HepG2 (cell line): ENCODE data around the gene YIF1A. TPM values are rescaled to one million over a fixed set of nuclear protein-coding genes. Genes with fewer than 3 reads are reported as not detected.

ENCODE experiments used
- ATAC-seq: fragments of 200-7000 bp; cut with Tn5 transposase; 3 replicates; pipeline ENCODE4 v1.9.1; 2020; ENCODE audit warnings: mild to moderate bottlenecking, moderate library complexity
- BruUV-seq: library from RNA; stranded (reverse); fragments of 400-500 nt; replicated peaks from 2 replicates; lab custom pipeline; 2021; lab: Mats Ljungman, UMichigan
- CTCF ChIA-PET: fragments of 300-600 bp; formaldehyde crosslinking; extraction: SDS; loops from one replicate; lab custom pipeline; 2021; ENCODE audit warnings: low total read pairs, inconsistent platforms, low intra/inter-chr PET ratio; lab: Yijun Ruan, JAX
- POLR2A ChIA-PET: fragments of 350-600 bp; sonication (Branson Sonifier 250); formaldehyde crosslinking; loops from one replicate; lab custom pipeline; 2020; ENCODE audit warnings: antibody characterized with exemption, inconsistent platforms; lab: Yijun Ruan, JAX
- DNase-seq: peaks from one replicate; pipeline ENCODE4 v3.0.0-alpha.2; 2015; ENCODE audit warnings: low spot score
- FAIRE-seq: peaks from 3 replicates; lab custom pipeline; 2011; peaks lifted over from hg19 to GRCh38; lab: Jason Lieb, UNC
- H2AFZ ChIP-seq: one replicate; pipeline ENCODE4 v1.6.1; 2011; ENCODE audit warnings: low read length, inconsistent platforms
- H3K27ac ChIP-seq: fragments of 300-600 bp; 3 replicates; pipeline ENCODE4 v1.8.0; 2011; ENCODE audit warnings: mixed run types, mild to moderate bottlenecking, mixed read lengths, low read length, inconsistent platforms; ENCODE audit not compliant: insufficient read depth; ENCODE audit errors: extremely low read length
- H3K27me3 ChIP-seq, 2 experiments: fragments of 200-600 bp in 1 of 2; 2 replicates in 1 of 2; 3 replicates in 1 of 2; pipeline versions ENCODE4 v1.6.0 to v1.8.0; 2011; ENCODE audit warnings: low read length in 2 of 2, mild to moderate bottlenecking in 2 of 2, moderate library complexity in 2 of 2, inconsistent platforms in 1 of 2; ENCODE audit not compliant: insufficient read depth in 2 of 2, control insufficient read depth in 1 of 2
- H3K36me3 ChIP-seq, 2 experiments: fragments of 200-600 bp in 1 of 2; replicated peaks in 1 of 2; 2 replicates in 1 of 2; 3 replicates in 1 of 2; pipeline versions ENCODE4 v1.5.1 to v1.8.0; 2011; ENCODE audit warnings: low read length in 2 of 2, inconsistent platforms in 1 of 2; ENCODE audit not compliant: insufficient read depth in 2 of 2, control insufficient read depth in 1 of 2
- H3K4me1 ChIP-seq: 2 replicates; pipeline ENCODE4 v1.5.1; 2012; ENCODE audit warnings: low read length, inconsistent platforms; ENCODE audit not compliant: insufficient read depth
- H3K4me2 ChIP-seq: 2 replicates; pipeline ENCODE4 v1.6.0; 2011; ENCODE audit warnings: low read depth, low read length, inconsistent platforms
- H3K4me3 ChIP-seq, 3 experiments: fragments of 200-600 bp in 1 of 3; sonication (generic), shearing (Covaris generic) in 1 of 3; replicated peaks in 1 of 3; 2 replicates each; pipeline ENCODE4 v1.5.1; 2011 to 2016; ENCODE audit warnings: low read length in 3 of 3, inconsistent platforms in 2 of 3, low read depth in 2 of 3, mild to moderate bottlenecking in 2 of 3, control low read depth in 1 of 3, mixed read lengths in 1 of 3; ENCODE audit not compliant: insufficient read depth in 1 of 3
- H3K79me2 ChIP-seq: one replicate; pipeline ENCODE4 v1.6.1; 2011; ENCODE audit warnings: low read length, inconsistent platforms; ENCODE audit not compliant: insufficient read depth
- H3K9ac ChIP-seq: 2 replicates; pipeline ENCODE4 v1.6.0; 2011; ENCODE audit warnings: mild to moderate bottlenecking, low read depth, low read length, inconsistent platforms; ENCODE audit not compliant: insufficient read depth
- H3K9me3 ChIP-seq: 2 replicates; pipeline ENCODE4 v1.5.1; 2012; ENCODE audit warnings: mild to moderate bottlenecking, low read length
- H4K20me1 ChIP-seq: 2 replicates; pipeline ENCODE4 v1.6.0; 2011; ENCODE audit warnings: inconsistent platforms, mild to moderate bottlenecking, low read length, moderate library complexity; ENCODE audit not compliant: insufficient read depth
- CEBPB ChIP-seq: IDR thresholded peaks from 2 replicates; pipeline ENCODE4 v1.6.1; 2011; ENCODE audit warnings: low read depth, low read length, improper control_type of control experiment, borderline replicate concordance
- DRAP1 ChIP-seq: IDR thresholded peaks from 2 replicates; pipeline ENCODE4 v1.6.1; 2016; ENCODE audit warnings: missing genetic modification reagents, missing compliant biosample characterization
- GTF2F1 ChIP-seq: fragments of 150-350 bp; IDR thresholded peaks from 2 replicates; pipeline ENCODE4 v1.6.1; 2014; ENCODE audit warnings: low read length
- HBP1 ChIP-seq: IDR thresholded peaks from 2 replicates; pipeline ENCODE4 v1.6.1; 2016; ENCODE audit warnings: low read depth, control low read depth
- RBM39 ChIP-seq: fragments of 200-400 bp; formaldehyde crosslinking; IDR thresholded peaks from one replicate; pipeline ENCODE4 v1.6.1; 2018; ENCODE audit warnings: antibody characterized with exemption, mild to moderate bottlenecking, low read depth, low read length; ENCODE audit not compliant: poor library complexity, severe bottlenecking
- WIZ ChIP-seq: sonication (generic); formaldehyde crosslinking; IDR thresholded peaks from 2 replicates; pipeline ENCODE4 v1.5.1; 2020; ENCODE audit warnings: mild to moderate bottlenecking, missing genetic modification reagents
- ZNF234 ChIP-seq: sonication (generic); formaldehyde crosslinking; conservative IDR thresholded peaks from 2 replicates; pipeline ENCODE4 v1.5.1; 2020; ENCODE audit warnings: mild to moderate bottlenecking, missing genetic modification reagents
- ZNF3 ChIP-seq: IDR thresholded peaks from 2 replicates; pipeline ENCODE4 v1.7.0; 2017; ENCODE audit warnings: inconsistent platforms
- ZNF574 ChIP-seq: sonication (generic); formaldehyde crosslinking; IDR thresholded peaks from 2 replicates; pipeline ENCODE4 v1.4.0; 2020; ENCODE audit warnings: missing genetic modification reagents
- ZSCAN21 ChIP-seq: sonication (generic); formaldehyde crosslinking; IDR thresholded peaks from 2 replicates; pipeline ENCODE4 v1.8.0; 2022; ENCODE audit warnings: mild to moderate bottlenecking, missing genetic modification reagents, moderate library complexity, borderline replicate concordance
- WGBS: methylation state at CpG from one replicate; pipeline ENCODE4 v1.1.6; 2017; ENCODE audit warnings: low lambda C conversion rate; 5-methylcytosine and 5-hydroxymethylcytosine counted together
- in situ Hi-C: cut with HindIII; loops from 2 replicates; pipeline ENCODE4 v1.10.0; 2017; ENCODE audit warnings: low pct_unique_long_range_greater_than_20kb; ENCODE audit not compliant: extremely low pct_ligation_motif_present
- intact Hi-C: fragments of 100-400 bp; cut with micrococcal nuclease; formaldehyde crosslinking; loops from one replicate; pipeline ENCODE4 v1.10.0; 2022; ENCODE audit not compliant: unreplicated experiment
- polyA plus RNA-seq, 8 experiments: library from polyadenylated mRNA; depleted of rRNA in 3 of 8; stranded (reverse) in 7 of 8; unstranded in 1 of 8; fragments of >200 nt; fragmentation: Illumina TruSeq in 4 of 8; extraction: Trizol in 4 of 8; gene quantifications; 2 replicates each; pipeline versions ENCODE4 v1.2.1 to v1.2.3, GENCODE V29; 2011 to 2016; ENCODE audit warnings: low read depth in 4 of 8, missing spikeins in 1 of 8, mixed read lengths in 1 of 8; ENCODE audit not compliant: insufficient read depth in 1 of 8
- total RNA-seq, 5 experiments: library from RNA; depleted of rRNA; stranded (reverse); fragments of >200 nt; fragmentation: Illumina TruSeq; extraction: Trizol; gene quantifications; 2 replicates each; pipeline ENCODE4 v1.2.3, GENCODE V29; 2016; ENCODE audit warnings: low read depth in 1 of 5

YIF1A gene
- total and polyA plus RNA-seq, 2 of the 13 experiments (the other 11 are each of a cell fraction or from before 2014, with no cell fraction given) = 133 to 145 TPM

GRCh38 chr11:66323684-66324083 is 34.7 kb upstream of the YIF1A start:
- intact Hi-C loops (no loop called here), in situ Hi-C loops (no loop called here)
- WGBS = 64% methylated on average over 1 of the region's 1 CpG
- Histone ChIP-seq H3K9ac (no peak overlapping the region), H2AFZ (no peak overlapping the region), H3K9me3 (no peaks in the 10 kb centered on the region), H3K27me3 (peaks cover 0 to 24% of the 10 kb centered on the region in 2 experiments; a peak in 3 of 5 replicates), H3K4me3 (no peak overlapping the region), H3K4me2 (no peak overlapping the region), H3K27ac (no peak overlapping the region), H3K79me2 (no peaks in the 10 kb centered on the region), H3K36me3 (no peaks in the 10 kb centered on the region), H4K20me1 (no peaks in the 10 kb centered on the region), H3K4me1 (peaks cover 59% of the 10 kb centered on the region)
- no peak for FAIRE-seq
- TF ChIP-seq HBP1 (CRISPR knock-in tag) (no peak), GTF2F1 (no peak), CEBPB (no peak), ZSCAN21 (CRISPR knock-in tag) (no peak), DRAP1 (CRISPR knock-in tag) (no peak), ZNF3 (CRISPR knock-in tag) (no peak), ZNF574 (CRISPR knock-in tag) (no peak), RBM39 (no peak), ZNF234 (no peak), WIZ (CRISPR knock-in tag) (no peak)
- ChIA-PET CTCF (no interaction called here), POLR2A (interaction anchor here (1.8 kb wide), 1 partner anchor 11 kb away, joined by 5 read pairs; no protein-coding TSS in a partner anchor)
- BruUV-seq = no TSS peak
- no peak for ATAC-seq
- no peak for DNase-seq
